B cell (primary cell): Measurements from ENCODE around the gene GRID1. TPM values are rescaled to one million over a fixed set of nuclear protein-coding genes. Genes with fewer than 3 reads are reported as not detected.

Experiments used
- ATAC-seq: fragments of 200-7000 bp; cut with Tn5 transposase; one replicate; pipeline ENCODE4 v1.10.0; 2021; ENCODE audit warnings: low read depth, mild to moderate bottlenecking, moderate number of reproducible peaks, moderate library complexity
- CTCF ChIA-PET: fragments of 350-600 bp; sonication (Branson Sonifier 250); formaldehyde crosslinking; loops from one replicate; lab custom pipeline; 2021; ENCODE audit warnings: antibody characterized with exemption, inconsistent platforms; lab: Charles Lee
- POLR2A ChIA-PET: fragments of 350-600 bp; sonication (Branson Sonifier 250); formaldehyde crosslinking; loops from one replicate; lab custom pipeline; 2021; ENCODE audit warnings: antibody characterized with exemption; lab: Charles Lee
- DNase-seq: peaks from one replicate; pipeline ENCODE4 v3.0.0; 2013
- H2AFZ ChIP-seq: 2 replicates; pipeline ENCODE4 v1.6.1; 2012; ENCODE audit warnings: mild to moderate bottlenecking, low read depth, low read length; ENCODE audit not compliant: insufficient read depth, poor library complexity, severe bottlenecking
- H3K27ac ChIP-seq, 2 donors: 1 replicate in 1 of 2; 2 replicates in 1 of 2; pipeline ENCODE4 v1.5.1; 2012 to 2013; ENCODE audit warnings: low read length in 2 of 2, mild to moderate bottlenecking in 2 of 2, moderate library complexity in 1 of 2
- H3K27me3 ChIP-seq, 4 experiments: fragments of 200-600 bp in 1 of 4; sonication (generic) in 1 of 4; replicated peaks in 1 of 4; 1 replicate in 2 of 4; 2 replicates in 2 of 4; pipeline versions ENCODE4 v1.6.1 to v1.7.0; 2013 to 2016; ENCODE audit warnings: low read length in 3 of 4, mild to moderate bottlenecking in 2 of 4, mixed read lengths in 1 of 4, moderate library complexity in 1 of 4; ENCODE audit not compliant: insufficient read depth in 4 of 4, control insufficient read depth in 3 of 4; ENCODE audit errors: control extremely low read depth in 1 of 4
- H3K36me3 ChIP-seq, 2 experiments: replicated peaks in 1 of 2; 1 replicate in 1 of 2; 2 replicates in 1 of 2; pipeline versions ENCODE4 v1.6.1 to v1.7.1; 2013; ENCODE audit warnings: low read length in 1 of 2; ENCODE audit not compliant: insufficient read depth in 2 of 2, control insufficient read depth in 1 of 2; ENCODE audit errors: control extremely low read depth in 1 of 2, extremely low read depth in 1 of 2
- H3K4me1 ChIP-seq, 2 donors: fragments of 200-600 bp in 1 of 2; sonication (generic) in 1 of 2; 1 replicate in 1 of 2; 2 replicates in 1 of 2; pipeline versions ENCODE4 v1.5.1 to v1.6.1; 2013 to 2017; ENCODE audit warnings: low read length in 2 of 2; ENCODE audit not compliant: control insufficient read depth in 2 of 2, insufficient read depth in 2 of 2
- H3K4me2 ChIP-seq: replicated peaks from 2 replicates; pipeline ENCODE3; 2012; ENCODE audit warnings: mild to moderate bottlenecking, low read depth, low read length; ENCODE audit not compliant: poor library complexity, severe bottlenecking
- H3K4me3 ChIP-seq, 5 experiments: fragments of 200-600 bp in 1 of 5; sonication (generic) in 1 of 5; 1 replicate in 3 of 5; 2 replicates in 2 of 5; pipeline versions ENCODE4 v1.5.1 to v1.7.0; 2011 to 2016; ENCODE audit warnings: low read length in 4 of 5, mild to moderate bottlenecking in 4 of 5, low read depth in 2 of 5, control low read depth in 1 of 5, moderate library complexity in 1 of 5; ENCODE audit not compliant: insufficient read depth in 1 of 5; ENCODE audit errors: control extremely low read depth in 1 of 5, extremely low read depth in 1 of 5
- H3K79me2 ChIP-seq: fragments of 200-600 bp; sonication (generic); one replicate; pipeline ENCODE4 v1.6.0; 2016; ENCODE audit warnings: low read length; ENCODE audit not compliant: control insufficient read depth, insufficient read depth
- H3K9ac ChIP-seq: fragments of 200-600 bp; sonication (generic); 2 replicates; pipeline ENCODE4 v1.6.1; 2017; ENCODE audit warnings: mild to moderate bottlenecking, low read length, moderate library complexity
- H3K9me3 ChIP-seq, 3 donors: one replicate each; pipeline versions ENCODE4 v1.6.1 to v1.7.1; 2013; ENCODE audit warnings: low read length in 2 of 3; ENCODE audit not compliant: control insufficient read depth in 2 of 3, insufficient read depth in 1 of 3; ENCODE audit errors: control extremely low read depth in 1 of 3
- H4K20me1 ChIP-seq: 2 replicates; pipeline ENCODE4 v1.6.0; 2012; ENCODE audit warnings: mild to moderate bottlenecking, low read length; ENCODE audit not compliant: insufficient read depth, control insufficient read depth, poor library complexity, severe bottlenecking
- H3K27ac Mint-ChIP-seq: one replicate; pipeline ENCODE4 v1.8.0; 2021; ENCODE audit warnings: mixed read lengths
- H3K27me3 Mint-ChIP-seq: one replicate; pipeline ENCODE4 v1.8.0; 2021; ENCODE audit warnings: mixed read lengths
- H3K4me1 Mint-ChIP-seq: one replicate; pipeline ENCODE4 v1.8.0; 2021; ENCODE audit warnings: mixed read lengths
- H3K4me3 Mint-ChIP-seq: one replicate; pipeline ENCODE4 v1.8.0; 2021; ENCODE audit warnings: mixed read lengths
- H3K9me3 Mint-ChIP-seq: one replicate; pipeline ENCODE4 v1.8.0; 2022; ENCODE audit warnings: mixed read lengths; ENCODE audit not compliant: insufficient read depth
- EZH2 ChIP-seq: IDR thresholded peaks from 2 replicates; pipeline ENCODE4 v1.6.1; 2012; ENCODE audit warnings: borderline replicate concordance, low read depth, mild to moderate bottlenecking, moderate library complexity, low read length; ENCODE audit not compliant: insufficient read depth, poor library complexity, severe bottlenecking
- WGBS: methylation state at CpG from one replicate; pipeline ENCODE4 v1.1.5; 2013; ENCODE audit warnings: missing lambda C conversion rate; ENCODE audit not compliant: insufficient coverage; 5-methylcytosine and 5-hydroxymethylcytosine counted together
- intact Hi-C: fragments of 100-400 bp; cut with micrococcal nuclease; formaldehyde crosslinking; loops from one replicate; pipeline ENCODE4 v1.10.0; 2022
- polyA plus RNA-seq: library from polyadenylated mRNA; depleted of rRNA; stranded (reverse); fragments of >200 nt; gene quantifications from 2 replicates; pipeline ENCODE4 v1.2.3, GENCODE V29; 2012
- total RNA-seq, 2 donors: library from RNA; stranded (reverse); fragments of 120-200 nt in 1 of 2; gene quantifications; 1 replicate in 1 of 2; 2 replicates in 1 of 2; pipeline versions ENCODE4 v1.2.3 to v1.2.4, GENCODE V29; 2013 to 2022
- TF ChIP-seq, protein P1 (sequence below): fragments of 200-600 bp; IDR thresholded peaks from one replicate; pipeline ENCODE4 v1.8.0; 2022; ENCODE audit warnings: antibody characterized with exemption, mild to moderate bottlenecking

The GRID1 gene
- total and polyA plus RNA-seq, 2 donors (not counting 1 experiment from before 2014, with no cell fraction given), result not detected

DNA sequence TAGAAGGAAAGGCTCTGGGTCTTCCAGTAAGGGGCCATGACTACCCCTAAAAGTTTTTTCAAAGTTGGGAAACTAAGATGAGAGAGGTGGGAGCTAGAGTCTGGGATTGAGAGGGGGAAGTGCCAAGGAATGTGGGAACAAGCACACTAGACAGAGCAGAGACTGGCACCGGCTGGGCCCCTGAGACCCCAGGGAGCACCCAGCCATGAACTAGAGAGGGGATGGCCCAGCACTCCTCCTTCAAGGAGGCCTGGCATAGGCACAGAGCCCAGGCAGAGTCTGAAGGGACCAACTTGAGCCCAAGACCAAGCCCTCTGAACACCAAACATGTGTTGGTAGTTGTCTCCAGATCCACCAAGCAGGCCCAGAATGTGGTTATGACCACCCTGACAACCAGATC, 119.0 kb downstream of the GRID1 start:
- Histone ChIP-seq H3K4me3 (no peak overlapping the region), H3K4me1 (no peaks in the 10 kb centered on the region), H3K4me2 (no peak overlapping the region), H3K9me3 (peaks cover 0 to 38% (median 5%) of the 10 kb centered on the region in 3 donors), H2AFZ (no peak overlapping the region), H4K20me1 (no peaks in the 10 kb centered on the region), H3K27me3 (no peaks in the 10 kb centered on the region), H3K27ac (no peak overlapping the region), H3K36me3 (no peaks in the 10 kb centered on the region), H3K79me2 (no peaks in the 10 kb centered on the region), H3K9ac (no peak overlapping the region)
- H3K9me3 Mint-ChIP-seq, result peaks cover 6% of the 10 kb centered on the region
- ATAC-seq, result no peak
- POLR2A ChIA-PET, result no interaction called here
- H3K4me3 Mint-ChIP-seq, result no peak overlapping the region
- no peak overlapping the region for H3K27ac Mint-ChIP-seq
- DNase-seq, result no peak
- no peaks in the 10 kb centered on the region for H3K27me3 Mint-ChIP-seq
- 92% methylated on average over 1 of the region's 1 CpG for WGBS
- TF ChIP-seq, protein P1, sequence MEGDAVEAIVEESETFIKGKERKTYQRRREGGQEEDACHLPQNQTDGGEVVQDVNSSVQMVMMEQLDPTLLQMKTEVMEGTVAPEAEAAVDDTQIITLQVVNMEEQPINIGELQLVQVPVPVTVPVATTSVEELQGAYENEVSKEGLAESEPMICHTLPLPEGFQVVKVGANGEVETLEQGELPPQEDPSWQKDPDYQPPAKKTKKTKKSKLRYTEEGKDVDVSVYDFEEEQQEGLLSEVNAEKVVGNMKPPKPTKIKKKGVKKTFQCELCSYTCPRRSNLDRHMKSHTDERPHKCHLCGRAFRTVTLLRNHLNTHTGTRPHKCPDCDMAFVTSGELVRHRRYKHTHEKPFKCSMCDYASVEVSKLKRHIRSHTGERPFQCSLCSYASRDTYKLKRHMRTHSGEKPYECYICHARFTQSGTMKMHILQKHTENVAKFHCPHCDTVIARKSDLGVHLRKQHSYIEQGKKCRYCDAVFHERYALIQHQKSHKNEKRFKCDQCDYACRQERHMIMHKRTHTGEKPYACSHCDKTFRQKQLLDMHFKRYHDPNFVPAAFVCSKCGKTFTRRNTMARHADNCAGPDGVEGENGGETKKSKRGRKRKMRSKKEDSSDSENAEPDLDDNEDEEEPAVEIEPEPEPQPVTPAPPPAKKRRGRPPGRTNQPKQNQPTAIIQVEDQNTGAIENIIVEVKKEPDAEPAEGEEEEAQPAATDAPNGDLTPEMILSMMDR, result no peak
- TF ChIP-seq EZH2, result no peak
- intact Hi-C loops, result no loop called here
- CTCF ChIA-PET, result no interaction called here
- H3K4me1 Mint-ChIP-seq, result no peaks in the 10 kb centered on the region

DNA sequence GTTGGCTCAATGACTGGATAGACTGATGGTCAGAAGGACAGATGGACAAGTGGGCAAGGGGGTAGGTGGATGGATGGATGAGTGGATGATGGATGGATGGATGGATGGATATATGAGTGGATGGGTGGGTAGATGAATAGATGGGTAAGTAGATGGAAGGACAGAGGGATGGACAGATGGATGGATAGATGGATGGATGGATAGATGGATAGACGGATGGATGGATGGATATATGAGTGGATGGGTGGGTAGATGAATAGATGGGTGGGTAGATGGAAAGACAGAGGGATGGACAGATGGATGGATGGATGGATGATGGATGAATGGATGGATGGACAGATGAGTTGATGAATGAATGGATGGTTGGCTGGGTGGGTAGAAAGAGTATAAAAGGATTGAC, 119.5 kb downstream of the GRID1 start:
- 82% methylated on average over 1 of the region's 1 CpG for WGBS
- H3K4me1 Mint-ChIP-seq, result no peaks in the 10 kb centered on the region
- TF ChIP-seq, protein P1, result no peak
- no peak for TF ChIP-seq EZH2
- Histone ChIP-seq H2AFZ (no peak overlapping the region), H3K27ac (no peak overlapping the region), H3K9ac (no peak overlapping the region), H3K79me2 (no peaks in the 10 kb centered on the region), H3K27me3 (no peaks in the 10 kb centered on the region), H3K4me2 (no peak overlapping the region), H3K9me3 (peaks cover 0 to 36% (median 5%) of the 10 kb centered on the region in 3 donors), H3K36me3 (no peaks in the 10 kb centered on the region), H4K20me1 (no peaks in the 10 kb centered on the region), H3K4me3 (no peak overlapping the region), H3K4me1 (no peaks in the 10 kb centered on the region)
- POLR2A ChIA-PET, result no interaction called here
- H3K9me3 Mint-ChIP-seq, result peaks cover 6% of the 10 kb centered on the region
- ATAC-seq (no peak), DNase-seq (no peak)
- H3K4me3 Mint-ChIP-seq, result no peak overlapping the region
- CTCF ChIA-PET, result no interaction called here
- intact Hi-C loops, result no loop called here
- H3K27me3 Mint-ChIP-seq, result no peaks in the 10 kb centered on the region
- H3K27ac Mint-ChIP-seq, result no peak overlapping the region
